Heart left ventricle (tissue), 13 donors: Measurements from ENCODE around the gene MMP10.

Experiments
- POLR2A ChIP-seq, 2 donors: fragments of 450-650 bp; IDR thresholded peaks; one replicate each; pipeline ENCODE4 v1.6.1; 2017; ENCODE audit warnings: antibody characterized with exemption in 2 of 2, mild to moderate bottlenecking in 2 of 2, moderate library complexity in 2 of 2
- TF ChIP-seq, protein P1 (sequence below), 12 donors: fragments of 200-600 bp; sonication (generic) in 4 of 12; IDR thresholded peaks; one replicate each; pipeline versions ENCODE4 v1.5.0 to v1.8.0; 2018 to 2022; ENCODE audit warnings: antibody characterized with exemption in 12 of 12, mild to moderate bottlenecking in 5 of 12
- donor health status: ischemic (EF 13 %, LVEDD 7.1; RV severe dilation, severe dysfunction).
- donor health status: DM: no; HTN: yes; CAD: no.
- donor health status: DM: no; HTN: no; CAD: no.
- donor health status: ischemic (EF 25% LVEDD 6.9; RV normal size, moderate dysfunction).
- donor health status: ischemic (EF 25% LVEDD 5.7; RV mildly dilated, moderate dysfunction).
- donor health status: ischemic (EF 35%, LVEDD 5.7; RV mildly dilated, moderate dysfunction).
- donor health status: nonischemic (EF 11% LVEDD 7.7; RV severe dilation, severe dysfunction).
- donor health status: DM: yes; HTN: yes; CAD: no.
- donor health status: PGD.
- donor health status: ischemic (EF 29% LVEDD 5.4; RV normal size, mild dysfunction).
- donor health status: nonischemic (EF 23%, LVEDD 6.1; RV moderate dilation, normal function).

DNA sequence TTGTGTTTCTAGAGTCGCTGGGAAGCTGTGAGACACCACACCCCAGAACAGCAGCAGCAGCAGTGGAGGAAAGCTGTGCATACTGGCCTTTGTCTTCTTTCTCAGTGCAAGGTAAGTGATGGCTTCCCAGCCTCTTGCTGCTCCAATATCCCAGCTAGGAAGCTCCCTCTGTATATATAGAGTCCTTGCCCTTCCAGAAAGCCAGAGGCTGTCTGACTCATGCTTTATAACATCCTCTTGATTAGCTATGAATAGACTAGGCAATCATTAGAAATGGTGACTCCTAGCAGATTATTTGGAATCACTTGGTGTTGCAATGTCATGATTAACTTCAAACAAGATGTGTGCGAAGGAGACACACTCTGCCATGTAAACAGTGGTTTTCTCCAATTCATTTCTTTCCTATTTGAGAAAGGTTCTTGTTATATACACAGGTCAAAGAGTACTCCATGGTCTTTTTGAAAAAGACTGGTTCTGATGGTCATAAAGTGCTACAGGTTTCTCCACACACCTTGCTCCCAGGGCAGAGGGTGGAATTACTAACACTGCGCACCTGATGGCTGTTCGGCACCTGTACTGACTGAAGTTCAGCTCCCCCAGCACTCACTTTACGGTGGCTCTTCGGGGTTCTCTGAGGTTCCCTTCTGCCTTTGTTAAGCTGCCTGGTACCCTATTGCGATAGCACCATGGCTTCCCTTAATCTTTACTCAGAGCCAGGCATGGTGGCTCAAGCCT is 17.8 kb upstream of the MMP10 start, which contains the start of gene MMP1:
- TF ChIP-seq, protein P1, sequence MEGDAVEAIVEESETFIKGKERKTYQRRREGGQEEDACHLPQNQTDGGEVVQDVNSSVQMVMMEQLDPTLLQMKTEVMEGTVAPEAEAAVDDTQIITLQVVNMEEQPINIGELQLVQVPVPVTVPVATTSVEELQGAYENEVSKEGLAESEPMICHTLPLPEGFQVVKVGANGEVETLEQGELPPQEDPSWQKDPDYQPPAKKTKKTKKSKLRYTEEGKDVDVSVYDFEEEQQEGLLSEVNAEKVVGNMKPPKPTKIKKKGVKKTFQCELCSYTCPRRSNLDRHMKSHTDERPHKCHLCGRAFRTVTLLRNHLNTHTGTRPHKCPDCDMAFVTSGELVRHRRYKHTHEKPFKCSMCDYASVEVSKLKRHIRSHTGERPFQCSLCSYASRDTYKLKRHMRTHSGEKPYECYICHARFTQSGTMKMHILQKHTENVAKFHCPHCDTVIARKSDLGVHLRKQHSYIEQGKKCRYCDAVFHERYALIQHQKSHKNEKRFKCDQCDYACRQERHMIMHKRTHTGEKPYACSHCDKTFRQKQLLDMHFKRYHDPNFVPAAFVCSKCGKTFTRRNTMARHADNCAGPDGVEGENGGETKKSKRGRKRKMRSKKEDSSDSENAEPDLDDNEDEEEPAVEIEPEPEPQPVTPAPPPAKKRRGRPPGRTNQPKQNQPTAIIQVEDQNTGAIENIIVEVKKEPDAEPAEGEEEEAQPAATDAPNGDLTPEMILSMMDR (IDR thresholded peaks at IDR 0.05), result no peak
- no peak for TF ChIP-seq POLR2A (IDR thresholded peaks at IDR 0.05)
